HepG2 (cell line): ENCODE measurements around the gene ATP2A3. TPM values are rescaled to one million over a fixed set of nuclear protein-coding genes. Genes with fewer than 3 reads are reported as not detected.

ENCODE experiments used
- ARNT ChIP-seq: fragments of 450-650 bp; IDR thresholded peaks from 2 replicates; pipeline ENCODE4 v1.6.1; 2017
- ASH2L ChIP-seq: fragments of 300-600, 200-600 bp; sonication (generic); IDR thresholded peaks from 2 replicates; pipeline ENCODE4 v1.7.0; 2017; ENCODE audit warnings: low read depth, mild to moderate bottlenecking, moderate library complexity, mixed read lengths, low read length; ENCODE audit not compliant: insufficient read length
- BCL6 ChIP-seq: IDR thresholded peaks from 2 replicates; pipeline ENCODE4 v1.6.1; 2016; ENCODE audit warnings: missing genetic modification reagents, missing compliant biosample characterization
- FOXK1 ChIP-seq: sonication (generic); formaldehyde crosslinking; IDR thresholded peaks from 2 replicates; pipeline ENCODE4 v1.4.0; 2020; ENCODE audit warnings: low read depth, missing genetic modification reagents, borderline replicate concordance
- HNRNPLL ChIP-seq: fragments of 200-400 bp; formaldehyde crosslinking; IDR thresholded peaks from 2 replicates; pipeline ENCODE4 v1.6.1; 2017; ENCODE audit warnings: mild to moderate bottlenecking, low read depth, low read length; ENCODE audit not compliant: poor library complexity, severe bottlenecking
- KAT7 ChIP-seq: IDR thresholded peaks from 2 replicates; pipeline ENCODE4 v1.6.1; 2018; ENCODE audit warnings: borderline replicate concordance, missing compliant biosample characterization
- KLF11 ChIP-seq: IDR thresholded peaks from 2 replicates; pipeline ENCODE4 v1.6.1; 2016; ENCODE audit warnings: missing compliant biosample characterization
- MXI1 ChIP-seq: IDR thresholded peaks from 3 replicates; pipeline ENCODE4 v1.6.1; 2012; ENCODE audit warnings: low read depth, low read length, inconsistent platforms, borderline replicate concordance
- NFE2L2 ChIP-seq: fragments of 150-350 bp; IDR thresholded peaks from 2 replicates; pipeline ENCODE4 v1.6.1; 2014; ENCODE audit warnings: low read length
- SOX6 ChIP-seq, 2 experiments: fragments of 450-650 bp in 1 of 2; sonication (generic) in 1 of 2; formaldehyde crosslinking in 1 of 2; IDR thresholded peaks; 2 replicates each; pipeline versions ENCODE4 v1.4.0 to v1.6.1; 2017 to 2020; ENCODE audit warnings: antibody characterized with exemption in 1 of 2, mild to moderate bottlenecking in 1 of 2, missing genetic modification reagents in 1 of 2
- TARDBP ChIP-seq: sonication (generic); formaldehyde crosslinking; IDR thresholded peaks from 2 replicates; pipeline ENCODE4 v1.8.0; 2022; ENCODE audit warnings: mild to moderate bottlenecking, missing genetic modification reagents
- TBP ChIP-seq: sonication (generic); formaldehyde crosslinking; IDR thresholded peaks from 2 replicates; pipeline ENCODE4 v1.5.0; 2020; ENCODE audit warnings: missing genetic modification reagents
- TCF7L2 ChIP-seq: IDR thresholded peaks from 2 replicates; pipeline ENCODE4 v1.6.1; 2011; ENCODE audit warnings: mild to moderate bottlenecking, low read depth, low read length, moderate library complexity
- YY1 ChIP-seq: IDR thresholded peaks from 2 replicates; pipeline ENCODE4 v1.6.1; 2011; ENCODE audit warnings: low read length, low read depth, moderate library complexity, mild to moderate bottlenecking; ENCODE audit not compliant: insufficient read depth, insufficient replicate concordance
- ZMYM4 ChIP-seq: sonication (generic); formaldehyde crosslinking; IDR thresholded peaks from 2 replicates; pipeline ENCODE4 v1.8.1; 2023; ENCODE audit warnings: mild to moderate bottlenecking, missing genetic modification reagents
- ZNF292 ChIP-seq: sonication (generic); formaldehyde crosslinking; IDR thresholded peaks from 2 replicates; pipeline ENCODE4 v1.8.1; 2022; ENCODE audit warnings: mild to moderate bottlenecking, low read depth, missing genetic modification reagents, borderline replicate concordance
- ZNF484 ChIP-seq: sonication (generic); formaldehyde crosslinking; IDR thresholded peaks from 2 replicates; pipeline ENCODE4 v1.5.1; 2020; ENCODE audit warnings: mild to moderate bottlenecking, low read depth, missing genetic modification reagents, borderline replicate concordance
- ZNF652 ChIP-seq: IDR thresholded peaks from 2 replicates; pipeline ENCODE4 v1.6.1; 2016; ENCODE audit warnings: low read depth, borderline replicate concordance
- ZSCAN9 ChIP-seq: IDR thresholded peaks from 2 replicates; pipeline ENCODE4 v1.6.1; 2016; ENCODE audit warnings: borderline replicate concordance
- ZZZ3 ChIP-seq: sonication (generic); formaldehyde crosslinking; IDR thresholded peaks from 2 replicates; pipeline ENCODE4 v1.4.0; 2020; ENCODE audit warnings: missing genetic modification reagents, mild to moderate bottlenecking, borderline replicate concordance
- polyA plus RNA-seq, 8 experiments: library from polyadenylated mRNA; depleted of rRNA in 3 of 8; stranded (reverse) in 7 of 8; unstranded in 1 of 8; fragments of >200 nt; fragmentation: Illumina TruSeq in 4 of 8; extraction: Trizol in 4 of 8; gene quantifications; 2 replicates each; pipeline versions ENCODE4 v1.2.1 to v1.2.3, GENCODE V29; 2011 to 2016; ENCODE audit warnings: low read depth in 4 of 8, missing spikeins in 1 of 8, mixed read lengths in 1 of 8; ENCODE audit not compliant: insufficient read depth in 1 of 8
- total RNA-seq, 5 experiments: library from RNA; depleted of rRNA; stranded (reverse); fragments of >200 nt; fragmentation: Illumina TruSeq; extraction: Trizol; gene quantifications; 2 replicates each; pipeline ENCODE4 v1.2.3, GENCODE V29; 2016; ENCODE audit warnings: low read depth in 1 of 5
- TF ChIP-seq, protein P1 (sequence below): sonication (generic); formaldehyde crosslinking; IDR thresholded peaks from 2 replicates; pipeline ENCODE4 v1.4.0; 2020; ENCODE audit warnings: missing genetic modification reagents, borderline replicate concordance
- TF ChIP-seq, protein P2 (sequence below): sonication (generic); formaldehyde crosslinking; IDR thresholded peaks from 2 replicates; pipeline ENCODE4 v1.5.1; 2020; ENCODE audit warnings: mild to moderate bottlenecking, moderate library complexity, missing genetic modification reagents
- TF ChIP-seq, protein P3 (sequence below): sonication (generic); formaldehyde crosslinking; IDR thresholded peaks from 2 replicates; pipeline ENCODE4 v1.5.0; 2020; ENCODE audit warnings: missing genetic modification reagents
- TF ChIP-seq, protein P4 (sequence below): sonication (generic); formaldehyde crosslinking; IDR thresholded peaks from 2 replicates; pipeline ENCODE4 v1.5.0; 2020; ENCODE audit warnings: missing genetic modification reagents
- TF ChIP-seq, protein P5 (sequence below): sonication (generic); formaldehyde crosslinking; IDR thresholded peaks from 2 replicates; pipeline ENCODE4 v1.8.1; 2023; ENCODE audit warnings: mild to moderate bottlenecking, missing genetic modification reagents

ATP2A3 gene
- total and polyA plus RNA-seq, 2 of the 13 experiments (the other 11 are each of a cell fraction or from before 2014, with no cell fraction given) = 0.07 TPM; not detected in 1

DNA sequence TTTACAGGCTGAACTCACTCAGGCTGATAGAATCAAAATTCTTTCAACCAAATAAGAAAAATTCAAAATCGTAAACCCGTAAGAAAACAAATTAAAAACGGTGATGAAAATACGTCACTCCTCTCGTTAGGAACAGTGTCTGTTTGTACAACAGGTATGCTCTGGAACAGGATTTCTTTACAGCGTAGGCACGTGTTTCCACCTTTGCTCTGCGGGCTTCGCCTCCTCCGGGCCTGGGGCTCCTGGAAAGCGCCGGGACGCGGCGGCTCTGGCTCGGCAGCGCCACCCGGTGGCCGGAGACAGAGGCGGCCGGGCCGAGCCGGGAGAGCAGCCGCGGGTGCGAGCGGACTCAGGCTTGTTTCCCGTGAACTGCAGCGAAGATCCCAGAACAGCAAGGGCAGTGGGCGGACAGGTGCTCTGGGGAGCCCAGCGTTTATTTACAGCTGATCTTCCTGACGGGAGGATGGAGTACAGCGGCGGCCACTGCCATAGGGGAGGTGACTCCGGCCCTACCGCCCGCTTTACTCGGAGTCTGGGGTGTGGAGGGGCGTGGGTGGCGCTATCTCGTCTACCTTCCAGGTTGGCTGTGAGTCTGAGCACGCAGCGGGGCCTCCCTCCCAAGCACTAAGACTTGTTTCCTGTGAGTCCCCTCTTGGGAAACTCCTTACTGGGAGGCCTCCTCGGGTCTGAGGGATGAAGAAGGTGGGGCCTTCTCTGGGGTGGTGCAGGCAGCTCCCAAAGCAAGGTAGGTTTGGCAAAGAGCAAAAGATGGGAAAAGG is 40.5 kb upstream of the ATP2A3 start (continued):
- TF ChIP-seq, protein P1, sequence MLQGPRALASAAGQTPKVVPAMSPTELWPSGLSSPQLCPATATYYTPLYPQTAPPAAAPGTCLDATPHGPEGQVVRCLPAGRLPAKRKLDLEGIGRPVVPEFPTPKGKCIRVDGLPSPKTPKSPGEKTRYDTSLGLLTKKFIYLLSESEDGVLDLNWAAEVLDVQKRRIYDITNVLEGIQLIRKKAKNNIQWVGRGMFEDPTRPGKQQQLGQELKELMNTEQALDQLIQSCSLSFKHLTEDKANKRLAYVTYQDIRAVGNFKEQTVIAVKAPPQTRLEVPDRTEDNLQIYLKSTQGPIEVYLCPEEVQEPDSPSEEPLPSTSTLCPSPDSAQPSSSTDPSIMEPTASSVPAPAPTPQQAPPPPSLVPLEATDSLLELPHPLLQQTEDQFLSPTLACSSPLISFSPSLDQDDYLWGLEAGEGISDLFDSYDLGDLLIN (CRISPR knock-in tag) = 0 out of 2 replicates have a peak, but pooled peaks have one; percentile 70
- TF ChIP-seq TARDBP (CRISPR knock-in tag) (peak; percentile 78), ZNF484 (CRISPR knock-in tag) (no peak), FOXK1 (CRISPR knock-in tag) (0 out of 2 replicates have a peak, but pooled peaks have one; percentile 42), ARNT (no peak), ZZZ3 (CRISPR knock-in tag) (no peak; the same call in 1 of the 2 replicates), TCF7L2 (no peak), HNRNPLL (peak; percentile 66), NFE2L2 (no peak), ZSCAN9 (no peak; the same call in 1 of the 2 replicates), MXI1 (peak; percentile 17; the same call in 1 of the 3 replicates), ASH2L (no peak), SOX6 (IDR thresholded peaks at IDR 0.05) (no peak), SOX6 (CRISPR knock-in tag; IDR thresholded peaks at IDR 0.05) (no peak; the same call in 1 of the 2 replicates), YY1 (peak; percentile 72), KLF11 (no peak), TBP (0 out of 2 replicates have a peak, but pooled peaks have one; percentile 58), ZNF292 (no peak), ZMYM4 (CRISPR knock-in tag) (peak; percentile 43; the same call in 1 of the 2 replicates), KAT7 (CRISPR knock-in tag) (no peak), ZNF652 (CRISPR knock-in tag) (no peak), BCL6 (peak; percentile 91)
- TF ChIP-seq, protein P2, sequence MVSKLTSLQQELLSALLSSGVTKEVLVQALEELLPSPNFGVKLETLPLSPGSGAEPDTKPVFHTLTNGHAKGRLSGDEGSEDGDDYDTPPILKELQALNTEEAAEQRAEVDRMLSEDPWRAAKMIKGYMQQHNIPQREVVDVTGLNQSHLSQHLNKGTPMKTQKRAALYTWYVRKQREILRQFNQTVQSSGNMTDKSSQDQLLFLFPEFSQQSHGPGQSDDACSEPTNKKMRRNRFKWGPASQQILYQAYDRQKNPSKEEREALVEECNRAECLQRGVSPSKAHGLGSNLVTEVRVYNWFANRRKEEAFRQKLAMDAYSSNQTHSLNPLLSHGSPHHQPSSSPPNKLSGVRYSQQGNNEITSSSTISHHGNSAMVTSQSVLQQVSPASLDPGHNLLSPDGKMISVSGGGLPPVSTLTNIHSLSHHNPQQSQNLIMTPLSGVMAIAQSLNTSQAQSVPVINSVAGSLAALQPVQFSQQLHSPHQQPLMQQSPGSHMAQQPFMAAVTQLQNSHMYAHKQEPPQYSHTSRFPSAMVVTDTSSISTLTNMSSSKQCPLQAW (CRISPR knock-in tag) = peak; percentile 64
- TF ChIP-seq, protein P3, sequence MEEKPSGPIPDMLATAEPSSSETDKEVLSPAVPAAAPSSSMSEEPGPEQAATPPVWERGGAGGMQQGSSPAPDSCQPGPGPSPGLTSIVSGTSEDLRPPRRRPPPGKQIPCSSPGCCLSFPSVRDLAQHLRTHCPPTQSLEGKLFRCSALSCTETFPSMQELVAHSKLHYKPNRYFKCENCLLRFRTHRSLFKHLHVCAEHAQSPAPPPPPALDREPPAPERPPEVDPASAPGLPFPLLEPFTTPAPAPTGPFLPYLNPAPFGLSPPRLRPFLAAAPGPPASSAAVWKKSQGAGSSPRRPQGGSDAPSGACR (CRISPR knock-in tag) = peak; percentile 62; the same call in 1 of the 2 replicates
- TF ChIP-seq, protein P4, sequence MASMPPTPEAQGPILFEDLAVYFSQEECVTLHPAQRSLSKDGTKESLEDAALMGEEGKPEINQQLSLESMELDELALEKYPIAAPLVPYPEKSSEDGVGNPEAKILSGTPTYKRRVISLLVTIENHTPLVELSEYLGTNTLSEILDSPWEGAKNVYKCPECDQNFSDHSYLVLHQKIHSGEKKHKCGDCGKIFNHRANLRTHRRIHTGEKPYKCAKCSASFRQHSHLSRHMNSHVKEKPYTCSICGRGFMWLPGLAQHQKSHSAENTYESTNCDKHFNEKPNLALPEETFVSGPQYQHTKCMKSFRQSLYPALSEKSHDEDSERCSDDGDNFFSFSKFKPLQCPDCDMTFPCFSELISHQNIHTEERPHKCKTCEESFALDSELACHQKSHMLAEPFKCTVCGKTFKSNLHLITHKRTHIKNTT (CRISPR knock-in tag) = no peak
- TF ChIP-seq, protein P5, sequence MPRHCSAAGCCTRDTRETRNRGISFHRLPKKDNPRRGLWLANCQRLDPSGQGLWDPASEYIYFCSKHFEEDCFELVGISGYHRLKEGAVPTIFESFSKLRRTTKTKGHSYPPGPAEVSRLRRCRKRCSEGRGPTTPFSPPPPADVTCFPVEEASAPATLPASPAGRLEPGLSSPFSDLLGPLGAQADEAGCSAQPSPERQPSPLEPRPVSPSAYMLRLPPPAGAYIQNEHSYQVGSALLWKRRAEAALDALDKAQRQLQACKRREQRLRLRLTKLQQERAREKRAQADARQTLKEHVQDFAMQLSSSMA (CRISPR knock-in tag) = no peak
